HG03457 (cell line): ENCODE measurements around the gene CROT.

ENCODE experiments used
- ATAC-seq: cut with Tn5 transposase; IDR thresholded peaks from one replicate; pipeline ENCODE4 v1.9.1; 2021; ENCODE audit warnings: moderate number of reproducible peaks; ENCODE audit not compliant: unreplicated experiment

CROT gene

DNA sequence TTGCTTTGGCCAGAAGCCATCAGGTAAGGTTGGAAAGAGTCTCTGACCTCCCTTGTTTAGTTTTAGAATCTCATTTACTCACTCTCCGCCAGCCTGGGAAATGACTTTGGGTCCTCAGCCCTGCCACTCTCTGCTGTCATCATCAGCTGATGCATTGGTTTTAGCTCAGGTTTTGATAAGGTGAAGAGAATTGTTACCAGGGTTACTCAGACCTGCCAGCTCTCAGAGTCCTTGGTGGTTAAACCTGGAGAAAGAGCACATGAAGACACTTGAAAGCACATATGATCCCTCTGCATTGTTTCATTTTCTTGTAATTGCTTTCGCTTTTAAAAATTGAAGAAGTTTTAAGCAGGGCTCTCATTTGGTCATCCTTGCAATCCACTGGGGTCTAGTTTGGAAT lies 4.0 kb upstream of the CROT start:
- no peak for ATAC-seq

DNA sequence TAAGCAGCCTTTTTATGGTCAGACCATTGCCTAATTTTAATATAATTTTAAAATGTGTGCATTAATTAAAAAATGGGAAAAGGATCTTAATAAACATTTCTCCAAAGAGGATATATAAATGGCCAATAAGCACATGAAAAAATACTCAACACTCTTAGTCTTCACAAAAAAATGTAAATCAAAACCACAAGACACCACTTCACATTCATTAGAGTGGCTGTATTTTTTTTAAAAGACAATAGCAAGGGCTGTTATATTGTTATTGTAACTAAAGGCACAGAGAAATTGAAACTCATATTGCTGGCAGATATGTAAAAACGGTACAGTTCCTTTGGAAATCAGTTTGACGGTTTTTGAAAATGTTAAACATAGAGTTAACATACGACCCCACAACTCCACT lies 3.2 kb upstream of the CROT start:
- no peak for ATAC-seq

DNA sequence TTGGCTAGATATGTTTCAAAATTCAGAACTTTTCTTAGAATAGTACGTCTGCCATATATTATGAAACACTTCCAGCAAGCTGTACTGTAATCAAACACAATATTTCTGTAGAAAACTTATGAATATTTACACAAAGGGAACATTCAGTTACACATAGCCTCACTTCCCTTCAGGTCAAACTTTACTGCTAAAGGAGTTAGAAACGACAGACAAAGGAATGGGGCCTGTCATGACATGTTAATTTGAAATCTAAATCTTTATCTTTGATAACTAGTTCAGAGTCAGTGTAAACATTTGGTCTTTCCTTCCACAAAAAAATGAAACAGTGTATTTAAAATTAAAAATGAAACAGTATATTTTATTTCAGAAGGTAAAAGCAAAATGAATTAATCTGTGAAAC lies 1.0 kb upstream of the CROT start:
- no peak for ATAC-seq

DNA sequence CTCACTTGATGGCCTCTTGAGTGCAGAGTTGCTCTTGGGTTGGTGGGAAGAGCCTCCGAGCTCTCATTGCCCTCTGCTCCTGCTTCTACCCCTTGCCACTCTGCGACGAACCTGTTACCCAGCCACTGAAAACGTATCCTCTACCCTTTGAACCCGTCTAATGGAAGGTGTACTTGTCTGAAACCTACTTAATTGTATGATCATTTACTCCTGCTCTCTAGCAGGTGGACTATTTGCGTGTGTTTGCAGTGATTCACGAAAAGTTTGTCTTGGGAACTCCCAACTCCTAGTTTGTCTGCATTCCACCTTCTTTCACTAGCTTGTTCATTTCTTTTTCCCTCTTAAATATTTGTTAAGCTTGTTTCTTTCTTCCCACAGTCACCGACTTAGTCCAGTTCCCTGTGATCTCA lies 503 bp downstream of the CROT start:
- no peak for ATAC-seq

DNA sequence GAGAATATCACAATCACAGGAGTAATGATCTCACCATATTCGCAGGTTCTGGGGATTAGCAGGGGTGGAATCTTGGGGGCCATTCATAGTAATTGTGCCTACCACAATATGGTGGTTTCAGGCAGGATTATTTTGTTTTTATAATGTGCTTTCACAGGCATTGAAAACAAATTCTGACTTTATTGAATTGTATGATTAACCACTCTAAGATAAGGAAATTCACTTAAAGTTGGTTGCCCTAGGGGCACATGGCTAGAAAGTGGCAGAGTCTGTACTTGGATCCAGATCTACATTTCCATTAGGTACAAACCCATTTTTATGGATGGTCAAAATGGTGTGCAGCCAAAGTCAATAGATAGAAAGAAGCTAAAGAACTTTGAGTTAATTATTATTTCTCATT lies 1.7 kb downstream of the CROT start:
- ATAC-seq, result no peak

DNA sequence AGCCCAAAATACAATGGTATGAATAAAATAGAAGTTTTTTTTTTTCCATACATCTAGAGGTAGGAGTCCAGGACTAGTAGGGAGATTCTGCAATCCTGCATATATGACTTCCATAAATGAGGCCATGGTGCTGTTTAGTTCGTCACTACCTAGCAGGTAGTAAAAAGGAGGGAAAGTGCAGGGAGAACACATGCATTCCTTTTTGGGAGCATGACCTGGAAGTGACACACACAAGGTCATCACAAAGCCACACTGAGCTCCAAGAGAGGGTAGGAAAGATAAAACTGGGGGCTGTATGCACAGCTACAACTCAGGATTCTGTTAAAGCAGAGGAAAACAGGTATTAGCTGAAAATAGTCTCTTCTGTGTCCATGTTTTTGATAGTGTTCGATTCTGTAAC lies 2.2 kb downstream of the CROT start:
- ATAC-seq, result no peak

DNA sequence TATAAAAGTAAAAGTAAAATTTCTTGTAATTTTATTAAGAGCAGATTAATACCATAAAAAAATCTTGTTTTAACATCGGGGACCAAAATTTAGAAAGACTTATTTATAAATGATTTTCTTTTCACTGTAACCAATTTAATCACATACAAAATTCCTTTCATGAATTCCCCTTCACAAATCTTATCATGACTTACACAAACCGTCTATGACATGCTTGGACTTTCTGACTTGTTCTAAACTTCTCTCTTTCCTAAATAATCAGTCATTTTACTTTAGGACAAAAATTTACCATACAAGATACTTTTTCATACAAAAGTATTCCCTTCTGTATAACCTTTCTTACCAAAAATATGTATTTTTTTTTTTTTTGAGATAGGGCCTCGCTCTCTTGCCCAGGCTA lies 9.3 kb downstream of the CROT start:
- ATAC-seq, result no peak

DNA sequence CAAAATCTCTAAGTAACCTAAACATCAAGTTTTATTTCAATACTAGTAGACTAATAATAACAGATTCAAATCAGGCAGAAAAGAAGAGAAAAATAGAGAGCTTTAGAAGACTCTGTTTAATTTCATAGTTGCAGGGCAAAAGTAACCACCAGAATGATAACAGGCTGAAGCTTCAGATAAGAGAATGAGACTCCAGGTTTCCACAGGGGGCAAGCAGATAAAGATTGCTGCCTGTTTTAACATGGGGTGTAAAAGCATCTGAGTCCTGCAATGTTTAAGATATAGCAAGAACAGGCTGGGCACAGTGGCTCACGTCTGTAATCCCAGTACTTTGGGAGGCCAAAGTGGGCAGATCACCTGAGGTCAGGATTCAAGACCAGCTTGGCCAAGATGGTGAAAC lies 11.0 kb downstream of the CROT start:
- no peak for ATAC-seq

DNA sequence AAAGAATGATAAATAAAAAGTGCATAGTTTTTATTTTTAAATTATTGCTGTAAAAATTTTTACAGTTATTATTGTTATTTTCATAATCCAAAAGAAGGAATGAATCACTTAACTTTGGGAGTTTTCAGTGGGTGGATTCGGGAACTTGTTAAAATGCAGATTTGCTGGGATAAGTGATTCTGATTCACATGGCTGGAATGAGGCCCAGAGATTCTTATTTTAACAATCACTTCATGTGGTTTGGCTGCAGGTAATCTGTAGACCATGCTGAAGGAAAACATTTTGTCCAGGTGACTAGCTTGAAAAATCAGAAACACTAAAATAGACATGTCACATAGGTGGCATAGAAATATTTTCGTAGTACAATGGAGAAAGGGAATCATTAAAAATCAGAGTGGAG lies 13.9 kb downstream of the CROT start:
- ATAC-seq, result no peak

DNA sequence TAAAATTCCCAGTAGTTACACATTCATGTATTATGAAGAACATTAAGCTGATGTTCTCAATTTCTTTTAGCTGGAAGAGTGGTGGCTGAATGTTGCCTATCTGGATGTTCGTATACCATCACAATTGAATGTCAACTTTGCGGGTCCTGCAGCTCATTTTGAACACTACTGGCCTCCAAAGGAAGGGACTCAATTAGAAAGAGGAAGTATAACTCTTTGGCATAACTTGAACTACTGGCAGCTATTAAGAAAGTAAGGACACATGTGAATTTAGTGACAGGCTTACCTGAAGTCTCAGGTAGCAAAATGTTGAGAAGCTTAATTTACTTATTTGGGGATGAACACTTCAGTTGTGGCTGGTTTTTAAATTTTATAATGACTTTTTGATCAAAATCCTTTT lies 15.9 kb downstream of the CROT start:
- no peak for ATAC-seq

DNA sequence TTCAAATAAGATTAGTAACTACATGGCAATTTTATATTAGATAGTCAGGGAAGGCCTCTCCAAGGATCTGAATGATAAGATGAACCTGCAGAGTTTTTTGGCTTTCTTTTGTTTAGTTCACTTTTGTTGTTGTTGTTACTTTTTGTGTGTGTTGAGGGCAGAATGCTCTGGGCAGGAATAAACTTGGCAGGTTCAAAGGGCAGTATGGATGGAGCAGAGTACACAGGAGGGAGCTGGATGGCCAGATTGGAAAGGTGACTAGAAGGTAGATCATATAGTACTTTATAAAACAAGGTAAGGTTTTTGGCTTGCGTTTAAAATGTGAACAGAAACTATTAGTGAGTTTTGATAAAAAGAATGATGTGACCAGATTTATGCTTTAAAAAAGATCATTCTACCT lies 17.9 kb downstream of the CROT start:
- ATAC-seq, result no peak

DNA sequence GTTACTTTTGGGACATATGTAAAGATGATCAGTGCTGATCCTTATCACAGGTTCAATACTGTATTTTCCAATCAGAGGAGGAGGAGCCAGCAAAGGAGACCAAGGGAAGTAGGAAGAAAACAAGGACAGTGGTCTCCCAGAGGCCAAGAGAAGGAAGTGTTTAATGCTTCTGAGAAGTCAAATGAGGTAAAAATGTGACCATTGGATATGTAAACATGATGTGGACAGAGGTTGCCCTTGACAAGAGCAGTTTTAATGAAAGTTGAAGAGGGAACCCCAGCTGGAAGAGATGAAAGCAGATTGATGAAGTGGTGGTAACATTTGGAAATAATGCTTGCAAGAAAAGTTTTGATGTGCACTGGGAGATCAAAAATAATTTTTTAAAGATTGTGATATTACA lies 18.8 kb downstream of the CROT start:
- no peak for ATAC-seq

DNA sequence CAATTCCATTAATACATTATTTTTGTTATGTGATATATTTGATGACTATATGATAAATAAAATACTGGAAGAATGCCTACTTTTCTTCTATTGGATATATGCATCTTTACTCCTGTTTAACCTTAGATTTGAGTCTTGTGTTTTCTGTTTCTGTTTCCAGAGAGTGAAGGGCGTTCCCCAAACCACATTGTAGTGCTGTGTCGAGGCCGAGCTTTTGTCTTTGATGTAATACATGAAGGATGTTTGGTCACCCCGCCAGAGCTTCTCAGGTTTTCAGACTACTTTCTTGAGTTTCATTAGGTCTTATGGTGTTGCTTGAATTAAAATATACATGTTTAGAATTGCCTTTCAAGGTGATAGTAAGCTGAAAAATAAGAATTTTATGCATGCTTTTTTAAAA lies 23.8 kb downstream of the CROT start:
- ATAC-seq, result no peak

DNA sequence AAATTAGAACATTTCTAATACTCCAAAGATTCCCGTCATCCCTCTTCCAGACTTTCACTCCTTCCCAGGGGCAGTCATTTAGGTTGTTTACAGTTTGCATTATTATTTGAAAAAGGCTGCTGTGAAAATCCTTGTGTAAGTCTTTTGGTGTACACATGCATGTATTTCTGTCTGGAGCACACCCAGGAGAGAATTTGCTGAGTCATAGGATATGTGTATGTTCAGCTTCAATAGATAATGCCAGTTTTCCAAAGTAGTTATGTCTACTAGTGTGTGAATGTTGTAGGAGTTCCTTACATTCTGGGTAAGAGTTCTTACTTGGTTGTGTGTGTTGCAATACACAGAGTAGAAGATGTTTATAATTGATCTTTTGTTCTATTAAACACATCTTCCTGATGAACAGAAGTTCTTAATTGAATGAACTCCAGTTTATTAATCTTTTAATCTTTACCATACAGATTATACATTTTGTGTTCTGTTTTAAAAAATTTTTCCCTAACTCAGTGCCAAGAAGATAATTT lies 25.3 kb downstream of the CROT start:
- no peak for ATAC-seq

DNA sequence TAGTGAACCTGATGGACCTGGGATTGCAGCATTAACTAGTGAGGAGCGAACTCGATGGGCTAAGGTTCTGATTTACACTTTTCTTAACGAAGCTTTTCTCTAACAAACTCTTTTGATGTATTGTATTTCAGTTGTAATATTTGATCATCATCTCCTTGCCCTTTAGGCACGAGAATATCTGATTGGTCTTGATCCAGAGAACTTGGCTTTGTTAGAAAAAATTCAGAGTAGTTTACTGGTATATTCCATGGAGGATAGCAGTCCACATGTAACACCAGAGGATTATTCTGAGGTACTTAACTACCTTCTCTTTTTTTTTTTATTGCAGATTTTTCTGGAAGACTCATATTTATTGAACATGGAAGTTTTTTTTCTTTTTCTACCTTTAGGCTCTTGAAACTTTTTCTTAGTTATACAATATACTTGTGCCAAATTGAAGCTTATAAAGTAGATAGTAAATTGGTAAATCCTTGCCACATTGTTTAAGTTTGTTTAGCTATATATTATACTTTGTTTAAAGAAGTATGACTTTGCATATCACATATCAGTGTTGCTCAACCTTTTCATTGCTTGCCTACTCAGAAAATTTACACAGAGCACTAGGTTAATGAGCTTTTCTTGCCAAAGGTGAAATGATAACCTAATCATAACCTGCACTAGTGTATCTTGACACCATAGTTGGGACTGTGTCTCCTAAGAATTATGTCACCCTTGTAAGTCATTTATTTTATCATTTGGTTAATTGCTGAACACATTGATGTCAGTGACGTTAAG lies 30.4 kb downstream of the CROT start:
- ATAC-seq, result no peak

DNA sequence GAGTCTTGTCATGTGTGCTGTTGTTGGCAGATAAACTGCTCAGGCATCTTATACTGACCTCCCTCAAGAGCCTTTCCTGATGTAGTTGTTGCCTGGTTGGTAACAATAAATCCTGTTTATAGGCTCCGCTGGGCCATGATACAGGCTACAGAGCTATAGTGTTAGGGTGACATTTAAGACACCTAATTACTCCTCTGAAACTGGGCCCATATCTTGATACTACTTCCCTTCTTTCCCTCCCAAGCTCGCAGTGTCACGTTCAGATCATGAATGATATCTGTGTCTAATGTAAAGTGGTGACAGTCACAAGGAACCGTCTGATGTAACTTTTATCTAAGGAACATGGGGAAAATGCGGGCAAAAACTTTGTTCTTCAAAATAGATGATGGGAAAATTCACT lies 35.4 kb downstream of the CROT start:
- no peak for ATAC-seq

DNA sequence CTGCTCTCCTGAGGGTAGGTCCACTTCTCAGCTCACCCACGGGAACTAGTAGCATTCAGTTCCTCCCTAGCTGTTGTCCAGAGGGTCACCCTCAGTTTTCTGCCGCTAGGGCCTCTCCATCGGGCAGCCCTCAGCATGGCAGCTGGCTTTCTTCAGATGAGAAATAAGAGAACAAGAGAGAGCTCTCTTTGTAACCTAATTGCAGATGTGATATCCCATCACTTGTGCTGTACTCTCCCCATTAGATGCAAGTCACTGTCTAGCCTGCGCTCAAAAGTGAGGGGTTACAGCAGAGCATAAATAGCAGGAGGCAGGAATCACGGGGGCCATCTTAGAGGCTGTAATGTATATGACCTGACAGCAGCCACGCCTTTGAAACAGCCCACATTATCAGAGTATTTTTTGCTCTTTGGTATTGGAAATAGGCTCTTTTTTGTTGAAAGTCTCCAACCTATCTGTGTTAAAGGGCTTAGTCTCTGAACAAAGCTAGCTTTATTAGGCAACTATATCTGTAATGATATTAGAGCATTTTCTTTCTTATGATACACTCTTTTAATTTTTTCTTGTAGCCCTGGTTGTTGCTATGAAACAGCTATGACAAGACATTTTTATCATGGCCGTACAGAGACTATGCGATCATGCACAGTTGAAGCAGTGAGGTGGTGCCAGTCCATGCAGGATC lies 45.7 kb downstream of the CROT start:
- no peak for ATAC-seq

DNA sequence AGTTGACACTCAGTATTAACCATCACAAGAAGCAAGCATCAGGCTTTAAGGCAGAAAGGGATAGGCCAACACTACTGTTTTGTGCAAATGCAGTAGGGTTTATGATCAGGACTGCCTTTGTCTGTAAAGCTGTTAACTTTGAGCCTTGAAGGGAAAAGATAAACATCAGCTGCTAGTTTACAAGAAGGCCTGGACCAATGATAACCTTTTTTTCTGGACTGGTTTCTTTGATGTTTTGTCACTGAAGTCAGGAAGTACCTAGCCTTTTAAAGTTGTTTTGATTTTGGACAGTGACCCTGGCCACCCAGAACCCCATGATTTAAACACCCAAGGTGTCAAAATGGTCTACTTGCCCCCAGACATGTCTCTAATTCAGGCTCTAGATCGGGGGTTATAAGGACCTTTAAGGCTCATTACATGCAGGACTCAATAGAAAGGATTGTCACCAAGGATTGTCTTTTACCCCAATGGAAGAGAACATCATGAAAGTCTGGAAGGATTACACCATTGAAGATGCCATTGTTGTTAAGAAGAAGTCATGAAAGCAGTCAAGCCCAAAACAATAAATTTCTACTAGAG lies 50.1 kb downstream of the CROT start:
- no peak for ATAC-seq

DNA sequence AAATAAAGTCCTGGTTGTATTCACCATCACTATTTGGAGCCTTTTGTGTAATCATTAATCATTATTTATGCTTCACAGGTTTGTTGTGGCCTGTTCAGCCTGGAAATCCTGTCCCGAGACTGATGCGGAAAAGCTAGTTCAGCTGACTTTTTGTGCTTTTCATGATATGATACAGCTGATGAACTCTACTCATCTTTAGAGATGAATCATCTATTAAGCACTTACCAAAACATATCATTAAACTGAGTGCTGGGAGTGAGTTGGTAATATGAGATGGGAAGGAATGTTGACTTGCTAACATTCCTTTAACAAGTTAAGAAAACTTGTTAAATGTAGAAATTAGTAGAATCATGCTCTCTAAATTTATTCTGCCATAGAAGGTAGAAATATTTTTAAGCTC lies 53.0 kb downstream of the CROT start:
- no peak for ATAC-seq

DNA sequence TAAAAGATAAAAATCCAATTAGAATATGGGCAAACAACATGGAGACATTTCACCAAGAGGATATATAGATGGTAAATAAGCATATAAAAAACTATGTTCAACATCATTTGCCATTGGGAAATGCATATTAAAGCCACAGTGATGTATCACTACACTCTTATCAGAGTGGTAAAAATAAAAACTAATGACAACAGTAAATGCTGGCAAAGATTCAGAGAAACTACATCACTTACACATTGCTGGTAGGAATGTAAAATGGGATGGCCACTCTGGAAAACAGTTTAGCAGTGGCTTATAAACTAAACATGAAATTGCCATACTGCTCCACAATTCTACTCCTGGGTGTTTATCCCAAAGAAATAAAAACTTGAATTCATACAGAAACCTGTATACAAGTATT lies 59.2 kb downstream of the CROT start:
- ATAC-seq, result no peak

DNA sequence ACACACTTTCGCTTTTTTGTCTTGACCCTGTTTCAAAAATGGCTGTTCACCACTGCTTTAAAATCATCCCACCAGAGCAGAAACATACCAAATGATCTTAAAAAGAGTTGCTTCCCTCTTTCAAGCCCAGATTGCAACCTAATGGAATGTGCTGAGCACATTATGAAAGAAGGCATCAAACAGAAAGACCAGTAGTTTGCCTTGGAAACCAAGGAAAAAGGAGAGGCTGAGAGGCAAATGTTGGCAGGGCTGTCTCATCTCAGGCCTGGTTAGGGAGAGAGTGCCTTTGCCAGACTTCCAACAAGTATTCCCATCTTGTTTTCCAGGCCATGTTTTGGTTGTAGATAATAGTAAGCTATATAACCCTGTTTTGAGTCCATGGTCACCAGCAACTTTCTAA lies 65.7 kb downstream of the CROT start:
- no peak for ATAC-seq

DNA sequence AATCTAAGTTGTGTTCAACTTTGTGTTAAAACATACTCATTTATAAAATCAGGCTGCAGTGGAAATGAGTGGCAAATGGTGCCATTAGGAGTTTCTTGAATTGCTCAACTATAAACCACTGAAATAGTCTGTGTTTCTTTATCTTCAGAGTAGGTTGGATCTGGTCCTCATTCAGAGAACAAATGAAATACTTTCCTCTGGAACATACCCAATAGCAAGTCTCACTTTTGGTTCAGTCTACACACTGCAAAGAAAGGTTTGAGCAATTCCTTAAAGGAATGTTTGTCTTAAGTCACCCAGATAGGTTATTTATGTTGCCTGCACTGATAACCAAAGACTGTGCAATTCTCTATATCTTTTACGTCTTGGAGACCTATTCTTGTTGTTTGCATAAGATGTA lies 67.6 kb downstream of the CROT start:
- no peak for ATAC-seq
